GM18951 (cell line): ENCODE measurements around the gene RELB.

Experiments
- POLR2A ChIP-seq: IDR thresholded peaks from 4 replicates; pipeline ENCODE4 v1.6.1; 2011; ENCODE audit warnings: mild to moderate bottlenecking; ENCODE audit not compliant: insufficient read length, insufficient read depth; ENCODE audit errors: extremely low read depth
- in situ Hi-C: fragments of 300-500 bp; cut with MboI; formaldehyde crosslinking; loops from one replicate; pipeline ENCODE4 v1.12.0; 2022; ENCODE audit warnings: low sequenced_read_pairs, mixed read lengths, inconsistent platforms; ENCODE audit not compliant: unreplicated experiment

Gene RELB

DNA sequence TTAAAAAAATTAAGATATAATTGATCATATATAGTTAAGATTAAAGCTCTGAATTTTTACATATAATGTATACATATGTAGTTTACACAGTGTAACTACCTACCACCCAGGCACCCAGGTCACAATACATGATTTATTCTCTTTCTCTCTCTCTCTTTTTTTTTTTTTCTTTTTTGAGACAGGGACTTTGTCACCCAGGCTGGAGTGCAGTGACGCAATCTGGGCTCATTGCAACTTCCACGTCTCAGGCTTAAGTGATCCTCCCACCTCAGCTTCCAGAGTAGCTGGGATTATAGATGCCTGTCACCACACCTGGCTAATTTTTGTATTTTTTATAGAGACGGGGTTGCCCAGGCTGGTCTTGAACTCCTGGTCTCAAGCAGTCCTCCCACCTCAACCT is 18.8 kb downstream of the RELB start:
- TF ChIP-seq POLR2A: no peak
- in situ Hi-C loops: no loop called here

DNA sequence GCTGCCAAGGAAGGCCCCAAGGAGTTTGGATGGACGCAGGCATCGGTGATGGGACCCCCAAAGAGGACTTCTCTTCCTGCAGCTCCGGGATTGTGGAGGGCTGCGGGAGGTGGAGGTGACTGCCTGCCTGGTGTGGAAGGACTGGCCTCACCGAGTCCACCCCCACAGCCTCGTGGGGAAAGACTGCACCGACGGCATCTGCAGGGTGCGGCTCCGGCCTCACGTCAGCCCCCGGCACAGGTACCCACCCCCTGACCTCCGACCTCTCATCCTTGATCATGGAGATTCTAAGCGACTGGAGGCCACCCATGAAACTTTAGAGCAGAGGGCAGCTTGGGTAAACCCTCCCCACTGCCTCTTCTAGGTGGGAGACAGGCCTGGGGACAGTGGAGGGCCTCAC is 20.7 kb downstream of the RELB start:
- in situ Hi-C loops: no loop called here
- no peak for TF ChIP-seq POLR2A

DNA sequence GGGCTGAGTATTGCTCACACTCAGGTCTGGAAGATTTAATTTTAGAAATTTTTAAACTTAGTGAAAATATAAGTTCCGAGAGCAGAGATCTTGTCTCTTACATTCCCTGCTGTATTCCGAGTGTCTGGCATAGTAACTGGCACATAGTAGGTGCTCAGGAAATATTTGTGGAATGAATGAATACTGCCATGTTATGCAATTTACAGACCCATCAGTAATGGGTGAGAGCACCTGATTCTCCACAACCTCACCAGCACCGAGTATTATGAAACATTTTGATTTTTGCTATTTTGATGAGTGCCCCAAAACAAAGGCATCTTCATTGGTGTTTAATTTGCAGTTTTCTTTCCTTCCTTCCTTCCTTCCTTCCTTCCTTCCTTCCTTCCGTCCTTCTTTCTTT is 21.8 kb downstream of the RELB start:
- no peak for TF ChIP-seq POLR2A
- in situ Hi-C loops: no loop called here

DNA sequence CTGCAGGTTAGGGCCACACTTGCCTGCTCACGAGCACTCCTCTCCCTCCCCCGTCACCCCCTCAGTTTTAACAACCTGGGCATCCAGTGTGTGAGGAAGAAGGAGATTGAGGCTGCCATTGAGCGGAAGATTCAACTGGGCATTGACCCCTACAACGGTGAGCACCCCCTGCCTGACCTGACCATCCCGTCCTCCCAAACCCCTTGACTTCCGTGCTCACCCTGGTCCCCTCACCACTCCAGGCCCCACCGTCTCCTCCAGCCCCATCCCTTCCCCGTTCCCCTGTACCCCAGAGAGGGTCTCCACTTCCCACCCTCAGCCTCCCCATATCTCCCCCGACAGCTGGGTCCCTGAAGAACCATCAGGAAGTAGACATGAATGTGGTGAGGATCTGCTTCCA is 24.0 kb downstream of the RELB start:
- in situ Hi-C loops: no loop called here
- no peak for TF ChIP-seq POLR2A

DNA sequence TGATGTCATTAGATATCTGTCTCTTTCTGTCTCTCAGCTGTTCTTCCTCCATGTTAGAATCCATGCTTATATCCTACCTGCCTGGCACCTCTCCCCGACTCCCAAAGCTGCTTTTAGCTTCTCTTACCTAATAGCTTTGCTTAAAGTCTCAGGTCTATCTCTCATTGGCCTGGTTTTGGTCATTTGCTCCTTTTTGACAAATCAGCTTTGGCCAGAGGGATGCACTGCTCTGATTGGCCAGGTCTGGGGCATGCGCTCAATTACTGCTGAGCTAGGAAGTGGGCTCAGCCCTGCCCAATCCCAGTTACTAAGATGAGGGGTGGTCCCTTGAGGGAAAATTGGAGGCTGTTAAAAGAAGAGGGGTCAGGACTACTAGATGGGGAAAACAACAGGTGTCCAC is 26.1 kb downstream of the RELB start:
- no peak for TF ChIP-seq POLR2A
- in situ Hi-C loops: no loop called here

DNA sequence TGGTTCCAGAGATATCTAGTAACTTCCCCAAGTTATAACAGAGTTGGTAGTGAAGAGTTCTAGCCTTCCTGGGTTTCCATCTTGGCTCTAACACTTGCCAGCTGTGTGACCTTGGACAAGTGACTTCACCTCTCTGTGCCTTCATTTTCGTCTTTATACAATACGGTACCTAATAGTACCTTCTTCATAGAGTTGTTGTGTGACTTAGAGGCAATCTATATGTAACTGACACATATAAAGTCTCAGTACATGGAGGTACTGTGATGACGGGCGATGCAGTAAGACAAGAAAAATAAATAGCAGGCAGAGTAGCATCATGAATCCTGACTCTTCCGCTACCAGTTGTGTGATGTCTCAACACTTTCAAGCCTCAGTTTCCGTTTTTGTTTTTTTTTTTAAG is 29.6 kb downstream of the RELB start:
- in situ Hi-C loops: no loop called here
- no peak for TF ChIP-seq POLR2A

DNA sequence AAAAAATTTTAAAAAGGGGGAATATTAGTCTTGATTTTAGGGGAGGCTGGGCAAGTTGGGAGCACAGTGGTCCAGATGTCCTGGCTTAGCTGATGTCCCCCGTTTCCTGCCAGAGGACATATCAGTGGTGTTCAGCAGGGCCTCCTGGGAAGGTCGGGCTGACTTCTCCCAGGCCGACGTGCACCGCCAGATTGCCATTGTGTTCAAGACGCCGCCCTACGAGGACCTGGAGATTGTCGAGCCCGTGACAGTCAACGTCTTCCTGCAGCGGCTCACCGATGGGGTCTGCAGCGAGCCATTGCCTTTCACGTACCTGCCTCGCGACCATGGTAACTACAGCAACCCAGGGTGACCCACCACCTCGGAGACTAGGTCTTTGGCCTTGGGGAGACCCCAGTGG is 31.2 kb downstream of the RELB start:
- TF ChIP-seq POLR2A: no peak
- in situ Hi-C loops: no loop called here

DNA sequence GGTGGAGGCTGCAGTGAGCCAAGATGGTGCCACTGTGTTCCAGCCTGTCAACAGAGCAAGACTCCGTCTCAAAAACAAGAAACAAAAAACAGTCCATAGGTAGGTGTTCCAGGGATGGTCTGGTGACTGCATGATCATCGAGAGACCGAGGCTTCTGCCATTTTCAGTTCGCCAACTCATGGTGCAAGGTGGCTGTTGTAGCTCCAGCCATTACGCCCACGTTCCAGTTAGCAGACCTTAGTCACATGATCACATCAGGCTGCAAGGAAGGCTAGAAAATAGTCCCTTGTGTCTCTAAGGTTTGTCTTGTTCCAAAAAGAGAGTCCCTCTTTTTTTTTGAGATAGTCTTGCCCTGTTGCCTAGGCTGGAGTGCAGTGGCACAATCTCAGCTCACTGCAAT is 34.5 kb downstream of the RELB start:
- in situ Hi-C loops: no loop called here
- no peak for TF ChIP-seq POLR2A

DNA sequence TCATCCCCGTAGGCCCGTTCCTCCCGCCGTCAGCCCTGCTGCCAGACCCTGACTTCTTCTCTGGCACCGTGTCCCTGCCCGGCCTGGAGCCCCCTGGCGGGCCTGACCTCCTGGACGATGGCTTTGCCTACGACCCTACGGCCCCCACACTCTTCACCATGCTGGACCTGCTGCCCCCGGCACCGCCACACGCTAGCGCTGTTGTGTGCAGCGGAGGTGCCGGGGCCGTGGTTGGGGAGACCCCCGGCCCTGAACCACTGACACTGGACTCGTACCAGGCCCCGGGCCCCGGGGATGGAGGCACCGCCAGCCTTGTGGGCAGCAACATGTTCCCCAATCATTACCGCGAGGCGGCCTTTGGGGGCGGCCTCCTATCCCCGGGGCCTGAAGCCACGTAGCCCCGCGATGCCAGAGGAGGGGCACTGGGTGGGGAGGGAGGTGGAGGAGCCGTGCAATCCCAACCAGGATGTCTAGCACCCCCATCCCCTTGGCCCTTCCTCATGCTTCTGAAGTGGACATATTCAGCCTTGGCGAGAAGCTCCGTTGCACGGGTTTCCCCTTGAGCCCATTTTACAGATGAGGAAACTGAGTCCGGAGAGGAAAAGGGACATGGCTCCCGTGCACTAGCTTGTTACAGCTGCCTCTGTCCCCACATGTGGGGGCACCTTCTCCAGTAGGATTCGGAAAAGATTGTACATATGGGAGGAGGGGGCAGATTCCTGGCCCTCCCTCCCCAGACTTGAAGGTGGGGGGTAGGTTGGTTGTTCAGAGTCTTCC is 36.3 kb downstream of the RELB start:
- in situ Hi-C loops: no loop called here
- TF ChIP-seq POLR2A: no peak

DNA sequence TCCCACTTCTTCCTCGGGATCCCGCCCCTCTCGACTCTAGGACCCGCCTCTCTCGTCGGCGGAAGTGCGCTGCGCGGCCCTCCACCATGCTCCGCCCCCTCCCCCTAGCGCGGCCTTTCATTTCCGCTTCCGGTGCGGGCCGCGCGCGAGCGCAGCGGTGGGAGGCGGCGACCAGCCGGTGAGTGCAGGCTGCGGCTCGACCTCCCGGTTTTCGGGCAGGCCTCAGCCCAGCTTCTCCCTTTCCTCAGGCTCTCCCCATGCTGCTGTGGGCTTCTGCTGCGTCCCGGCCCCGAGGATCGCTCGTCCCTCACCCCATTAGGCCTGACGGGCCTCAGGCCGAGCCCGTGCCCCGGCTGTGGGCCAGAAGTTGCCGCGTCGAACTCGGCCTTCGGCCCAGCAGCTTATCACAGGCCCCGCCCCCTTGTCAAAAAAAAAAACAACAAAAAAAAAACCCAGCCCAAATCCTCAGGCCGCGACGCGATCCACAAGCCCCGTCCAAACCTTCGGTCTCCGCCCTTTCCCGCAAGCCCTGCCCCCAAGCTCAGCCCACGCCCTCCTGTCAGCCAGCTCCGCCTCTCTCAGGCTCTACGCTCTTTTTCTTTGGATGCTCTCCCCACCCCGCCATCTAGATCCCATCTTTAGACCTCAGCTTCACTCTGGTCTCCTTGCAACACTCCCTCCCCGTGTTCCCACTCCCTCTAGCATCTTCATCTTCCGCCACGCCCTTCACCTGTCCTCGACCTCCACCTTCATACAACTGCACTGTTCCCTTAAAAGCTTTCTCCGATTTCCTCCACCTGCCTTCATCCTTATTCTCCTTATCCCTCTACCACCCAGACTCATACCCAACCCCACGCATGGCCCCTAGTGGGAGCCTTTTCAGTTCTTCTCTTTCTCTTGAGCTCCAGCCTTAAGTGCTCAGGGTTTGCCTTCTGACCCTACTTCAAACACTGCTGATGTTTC is 37.9 kb downstream of the RELB start, which contains the start of gene CLASRP:
Gene CLASRP (plus strand): TSS at position 115 of the 963 bp plus-strand sequence. CDS start 1,168 bp downstream, outside the sequence.
- peak; percentile 95 for TF ChIP-seq POLR2A
- in situ Hi-C loops: no loop called here

DNA sequence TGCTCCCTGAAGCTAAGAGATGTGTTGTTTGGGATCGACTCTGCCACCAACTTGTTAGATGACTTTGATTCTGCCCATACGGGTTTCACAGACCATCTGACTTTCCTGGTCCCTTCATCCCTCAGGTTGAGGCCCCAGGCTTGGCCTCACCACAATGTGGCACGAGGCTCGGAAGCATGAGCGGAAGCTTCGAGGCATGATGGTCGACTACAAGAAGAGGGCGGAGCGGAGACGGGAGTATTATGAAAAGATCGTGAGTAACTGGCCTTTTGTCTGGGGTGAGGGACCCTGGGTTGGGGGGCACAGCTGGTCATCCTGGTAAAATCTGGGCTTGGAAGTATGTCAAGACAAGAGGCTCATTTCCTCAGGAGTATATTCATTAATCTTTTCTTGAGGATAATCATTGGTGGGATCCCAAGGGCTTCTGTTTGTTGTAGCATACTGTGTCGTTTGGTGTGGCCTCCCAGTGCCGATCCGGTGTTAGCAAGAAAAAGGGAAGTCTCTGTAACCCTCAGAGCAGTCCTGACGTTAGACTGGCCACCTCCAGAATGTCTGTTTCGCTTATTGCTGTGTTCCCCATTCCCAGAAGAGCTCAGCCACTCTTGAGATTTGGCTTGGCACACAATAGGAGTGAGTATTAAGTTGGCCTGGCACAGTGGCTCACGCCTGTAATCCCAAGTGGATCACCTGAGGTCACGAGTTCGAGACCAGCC is 39.0 kb downstream of the RELB start:
- no peak for TF ChIP-seq POLR2A
- in situ Hi-C loops: no loop called here

DNA sequence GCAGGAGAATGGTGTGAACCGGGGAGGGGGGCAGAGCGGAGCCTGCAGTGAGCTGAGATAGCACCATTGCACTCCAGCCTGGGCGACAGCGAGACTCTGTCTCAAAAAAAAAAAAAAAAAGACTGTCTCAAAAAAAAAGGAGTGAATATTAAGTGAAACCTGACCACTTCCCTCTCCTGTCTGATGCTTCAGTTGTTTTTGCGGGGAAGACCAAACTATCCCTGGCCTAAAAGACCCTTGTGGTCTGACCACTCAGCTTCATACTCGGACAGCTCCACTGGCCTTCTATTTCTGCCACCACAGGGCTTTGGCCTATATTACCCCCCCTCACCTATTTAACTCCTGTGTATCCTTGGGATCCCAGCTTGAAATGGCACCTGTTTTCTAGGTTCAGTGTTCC is 39.9 kb downstream of the RELB start:
- in situ Hi-C loops: no loop called here
- no peak for TF ChIP-seq POLR2A
